B cell (primary cell): Measurements from ENCODE around the gene DHX8.

Experiments used
- CTCF ChIP-seq: fragments of 200-600 bp; IDR thresholded peaks from one replicate; pipeline ENCODE4 v1.8.0; 2022; ENCODE audit warnings: antibody characterized with exemption, mild to moderate bottlenecking
- EZH2 ChIP-seq: IDR thresholded peaks from 2 replicates; pipeline ENCODE4 v1.6.1; 2012; ENCODE audit warnings: borderline replicate concordance, low read depth, mild to moderate bottlenecking, moderate library complexity, low read length; ENCODE audit not compliant: insufficient read depth, poor library complexity, severe bottlenecking

- TF ChIP-seq CTCF (no peak), EZH2 (no peak)
These were observed 84.8 kb downstream of the DHX8 start for GRCh38 chr17:43568506-43569082.
